HG03378 (cell line): ENCODE results near the gene ISM1.

Experiments used
- ATAC-seq: cut with Tn5 transposase; IDR thresholded peaks from one replicate; pipeline ENCODE4 v1.9.1; 2021; ENCODE audit warnings: mild to moderate bottlenecking, moderate library complexity; ENCODE audit not compliant: unreplicated experiment

The ISM1 gene

GRCh38 chr20:13302647-13303450, 81.8 kb downstream of the ISM1 start:
- ATAC-seq = peak; percentile 77

GRCh38 chr20:13305284-13305683, 84.2 kb downstream of the ISM1 start:
- no peak for ATAC-seq

GRCh38 chr20:13307562-13308163, 86.6 kb downstream of the ISM1 start:
- no peak for ATAC-seq

- ATAC-seq = no peak
Measured at GRCh38 chr20:13312300-13312699, 91.2 kb downstream of the ISM1 start.

GRCh38 chr20:13313201-13313600, 92.1 kb downstream of the ISM1 start:
- no peak for ATAC-seq

GRCh38 chr20:13317439-13317838, 96.4 kb downstream of the ISM1 start:
- ATAC-seq = no peak

- no peak for ATAC-seq
Measured at GRCh38 chr20:13318871-13319521, 97.9 kb downstream of the ISM1 start.

- ATAC-seq = no peak
Measured at GRCh38 chr20:13320702-13321101, 99.6 kb downstream of the ISM1 start.

GRCh38 chr20:13321416-13321815, 100.3 kb downstream of the ISM1 start:
- ATAC-seq = no peak

- no peak for ATAC-seq
Measured at GRCh38 chr20:13322198-13322597, 101.1 kb downstream of the ISM1 start.

- no peak for ATAC-seq
Measured at GRCh38 chr20:13322621-13323020, 101.5 kb downstream of the ISM1 start.

GRCh38 chr20:13325033-13325432, 104.0 kb downstream of the ISM1 start:
- ATAC-seq = no peak

- no peak for ATAC-seq
Measured at GRCh38 chr20:13325796-13326340, 104.8 kb downstream of the ISM1 start.

- ATAC-seq = no peak
Measured at GRCh38 chr20:13331536-13331935, 110.5 kb downstream of the ISM1 start.

- no peak for ATAC-seq
Measured at GRCh38 chr20:13333036-13333435, 112.0 kb downstream of the ISM1 start.

GRCh38 chr20:13333793-13334192, 112.7 kb downstream of the ISM1 start:
- ATAC-seq = no peak

- peak; percentile 75 for ATAC-seq
Measured at GRCh38 chr20:13336308-13337089, 115.4 kb downstream of the ISM1 start.

- ATAC-seq = no peak
Measured at GRCh38 chr20:13337090-13337784, 116.2 kb downstream of the ISM1 start.

GRCh38 chr20:13338097-13338661, 117.1 kb downstream of the ISM1 start:
- ATAC-seq = no peak

GRCh38 chr20:13338999-13339411, 117.9 kb downstream of the ISM1 start:
- ATAC-seq = no peak
